Panc1 (cell line): ENCODE measurements around the gene WWOX. TPM values are rescaled to one million over a fixed set of nuclear protein-coding genes. Genes with fewer than 3 reads are reported as not detected.

Source experiments
- ATAC-seq: fragments of 200-7000 bp; cut with Tn5 transposase; 2 replicates; pipeline ENCODE4 v1.9.1; 2020; ENCODE audit warnings: mild to moderate bottlenecking, moderate library complexity
- BruUV-seq: library from RNA; stranded (reverse); fragments of 400-500 nt; replicated peaks from 2 replicates; lab custom pipeline; 2021; lab: Mats Ljungman, UMichigan
- CTCF ChIA-PET: fragments of 300-600 bp; sonication (Branson Sonifier 250); formaldehyde crosslinking; loops from one replicate; lab custom pipeline; 2022; ENCODE audit warnings: antibody characterized with exemption; lab: Charles Lee
- POLR2A ChIA-PET: fragments of 300-600 bp; sonication (Branson Sonifier 250); formaldehyde crosslinking; loops from one replicate; lab custom pipeline; 2022; ENCODE audit warnings: antibody characterized with exemption; lab: Charles Lee
- DNase-seq: peaks from one replicate; pipeline ENCODE4 v3.0.0-alpha.2; 2010; ENCODE audit warnings: low read depth, low spot score
- H3K27ac ChIP-seq: 2 replicates; pipeline ENCODE4 v1.5.1; 2011; ENCODE audit warnings: mild to moderate bottlenecking, low read length, inconsistent platforms
- H3K27me3 ChIP-seq: fragments of 200-500 bp; sonication (Bioruptor generic); 2 replicates; pipeline ENCODE4 v1.6.0; 2014; ENCODE audit warnings: low read length, inconsistent platforms; ENCODE audit not compliant: control insufficient read depth, insufficient read depth
- H3K36me3 ChIP-seq: fragments of 200-500 bp; sonication (Bioruptor generic); 2 replicates; pipeline ENCODE4 v1.5.1; 2014; ENCODE audit warnings: inconsistent platforms, mild to moderate bottlenecking, low read length, moderate library complexity; ENCODE audit not compliant: control insufficient read depth, insufficient read depth
- H3K4me1 ChIP-seq: 2 replicates; pipeline ENCODE4 v1.5.1; 2011; ENCODE audit warnings: inconsistent platforms, mild to moderate bottlenecking, low read length, moderate library complexity; ENCODE audit not compliant: control insufficient read depth, insufficient read depth
- H3K4me3 ChIP-seq, 2 experiments: 2 replicates each; pipeline ENCODE4 v1.5.1; 2011 to 2012; ENCODE audit warnings: low read depth in 2 of 2, low read length in 2 of 2, mild to moderate bottlenecking in 2 of 2, inconsistent platforms in 1 of 2, moderate library complexity in 1 of 2
- H3K9me3 ChIP-seq: fragments of 200-500 bp; sonication (Bioruptor generic); 2 replicates; pipeline ENCODE4 v1.5.1; 2014; ENCODE audit warnings: low read depth, mild to moderate bottlenecking, inconsistent platforms, low read length, moderate library complexity; ENCODE audit not compliant: control insufficient read depth, insufficient read depth
- POLR2AphosphoS5 ChIP-seq: IDR thresholded peaks from 2 replicates; pipeline ENCODE4 v1.6.1; 2012; ENCODE audit warnings: mild to moderate bottlenecking, low read depth, low read length, moderate library complexity
- SIN3A ChIP-seq: IDR thresholded peaks from 2 replicates; pipeline ENCODE4 v1.6.1; 2012; ENCODE audit warnings: low read depth, mild to moderate bottlenecking, low read length, moderate library complexity, borderline replicate concordance; ENCODE audit not compliant: insufficient read depth
- TCF7L2 ChIP-seq: IDR thresholded peaks from 2 replicates; pipeline ENCODE4 v1.6.1; 2011; ENCODE audit warnings: mild to moderate bottlenecking, low read depth, low read length, inconsistent platforms
- in situ Hi-C: cut with HindIII; loops from 2 replicates; pipeline ENCODE4 v1.10.0; 2016; ENCODE audit warnings: low sequenced_read_pairs, low pct_unique_long_range_greater_than_20kb
- intact Hi-C: fragments of 100-400 bp; cut with micrococcal nuclease; formaldehyde crosslinking; loops from one replicate; pipeline ENCODE4 v1.10.0; 2022; ENCODE audit not compliant: unreplicated experiment
- total RNA-seq: library from RNA; stranded (reverse); gene quantifications from one replicate; pipeline ENCODE4 v1.2.1, GENCODE V29; 2021; ENCODE audit not compliant: unreplicated experiment
- TF ChIP-seq, protein P1 (sequence below), 2 experiments: IDR thresholded peaks; 2 replicates each; pipeline ENCODE4 v1.6.1; 2011 to 2012; ENCODE audit warnings: low read depth in 2 of 2, control low read depth in 1 of 2, low read length in 1 of 2, mild to moderate bottlenecking in 1 of 2, moderate library complexity in 1 of 2; ENCODE audit not compliant: insufficient read depth in 1 of 2
- TF ChIP-seq, protein P2 (sequence below): fragments of 450-650 bp; IDR thresholded peaks from 2 replicates; pipeline ENCODE4 v1.5.1; 2017; ENCODE audit warnings: mild to moderate bottlenecking

WWOX gene
- total RNA-seq, 1 experiment from 2014 or later, result 12.5 TPM

DNA sequence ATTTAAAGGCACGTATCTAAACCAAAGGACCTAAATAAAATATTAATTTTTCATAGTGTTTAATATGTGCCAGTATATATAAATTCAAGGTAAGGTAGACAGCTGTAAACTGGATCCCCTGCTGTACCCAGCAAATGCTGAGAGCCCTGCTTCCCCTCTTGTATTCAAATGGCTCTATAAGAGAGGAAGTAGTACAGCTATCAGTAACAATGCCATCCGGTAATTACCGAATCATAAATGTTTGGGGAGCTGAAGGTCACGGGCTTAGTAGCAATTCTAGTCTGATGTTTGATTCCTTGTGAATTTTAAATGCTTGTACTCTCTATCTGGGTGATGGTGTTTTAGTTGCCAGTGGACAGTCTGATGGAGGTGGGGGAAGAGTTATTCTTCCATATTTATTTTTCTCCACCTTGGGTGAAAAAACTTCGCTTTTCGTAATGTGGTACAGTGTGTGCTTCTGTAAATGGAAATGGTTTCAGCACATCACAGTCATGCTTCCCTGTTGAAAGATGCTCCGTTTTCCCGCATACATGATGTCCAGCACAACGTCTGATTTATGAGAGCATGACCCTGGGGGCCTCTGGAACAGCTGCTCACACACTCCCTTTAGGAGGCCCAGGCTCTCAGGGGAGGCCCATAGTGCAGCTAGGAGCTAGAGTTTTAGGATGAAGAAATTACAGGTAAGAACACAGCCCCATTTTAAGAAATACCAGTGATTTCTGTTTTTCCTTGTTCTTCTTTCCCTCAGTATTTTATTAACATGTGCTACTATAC lies 423.9 kb downstream of the WWOX start:
- TF ChIP-seq, protein P1, sequence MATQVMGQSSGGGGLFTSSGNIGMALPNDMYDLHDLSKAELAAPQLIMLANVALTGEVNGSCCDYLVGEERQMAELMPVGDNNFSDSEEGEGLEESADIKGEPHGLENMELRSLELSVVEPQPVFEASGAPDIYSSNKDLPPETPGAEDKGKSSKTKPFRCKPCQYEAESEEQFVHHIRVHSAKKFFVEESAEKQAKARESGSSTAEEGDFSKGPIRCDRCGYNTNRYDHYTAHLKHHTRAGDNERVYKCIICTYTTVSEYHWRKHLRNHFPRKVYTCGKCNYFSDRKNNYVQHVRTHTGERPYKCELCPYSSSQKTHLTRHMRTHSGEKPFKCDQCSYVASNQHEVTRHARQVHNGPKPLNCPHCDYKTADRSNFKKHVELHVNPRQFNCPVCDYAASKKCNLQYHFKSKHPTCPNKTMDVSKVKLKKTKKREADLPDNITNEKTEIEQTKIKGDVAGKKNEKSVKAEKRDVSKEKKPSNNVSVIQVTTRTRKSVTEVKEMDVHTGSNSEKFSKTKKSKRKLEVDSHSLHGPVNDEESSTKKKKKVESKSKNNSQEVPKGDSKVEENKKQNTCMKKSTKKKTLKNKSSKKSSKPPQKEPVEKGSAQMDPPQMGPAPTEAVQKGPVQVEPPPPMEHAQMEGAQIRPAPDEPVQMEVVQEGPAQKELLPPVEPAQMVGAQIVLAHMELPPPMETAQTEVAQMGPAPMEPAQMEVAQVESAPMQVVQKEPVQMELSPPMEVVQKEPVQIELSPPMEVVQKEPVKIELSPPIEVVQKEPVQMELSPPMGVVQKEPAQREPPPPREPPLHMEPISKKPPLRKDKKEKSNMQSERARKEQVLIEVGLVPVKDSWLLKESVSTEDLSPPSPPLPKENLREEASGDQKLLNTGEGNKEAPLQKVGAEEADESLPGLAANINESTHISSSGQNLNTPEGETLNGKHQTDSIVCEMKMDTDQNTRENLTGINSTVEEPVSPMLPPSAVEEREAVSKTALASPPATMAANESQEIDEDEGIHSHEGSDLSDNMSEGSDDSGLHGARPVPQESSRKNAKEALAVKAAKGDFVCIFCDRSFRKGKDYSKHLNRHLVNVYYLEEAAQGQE (IDR thresholded peaks at IDR 0.05; ENCODE audit: insufficient read depth in 1 of 2, low read depth in 2 of 2, low read length in 1 of 2), result no peak
- TF ChIP-seq POLR2AphosphoS5 (no peak), TCF7L2 (no peak), SIN3A (no peak)
- TF ChIP-seq, protein P2, sequence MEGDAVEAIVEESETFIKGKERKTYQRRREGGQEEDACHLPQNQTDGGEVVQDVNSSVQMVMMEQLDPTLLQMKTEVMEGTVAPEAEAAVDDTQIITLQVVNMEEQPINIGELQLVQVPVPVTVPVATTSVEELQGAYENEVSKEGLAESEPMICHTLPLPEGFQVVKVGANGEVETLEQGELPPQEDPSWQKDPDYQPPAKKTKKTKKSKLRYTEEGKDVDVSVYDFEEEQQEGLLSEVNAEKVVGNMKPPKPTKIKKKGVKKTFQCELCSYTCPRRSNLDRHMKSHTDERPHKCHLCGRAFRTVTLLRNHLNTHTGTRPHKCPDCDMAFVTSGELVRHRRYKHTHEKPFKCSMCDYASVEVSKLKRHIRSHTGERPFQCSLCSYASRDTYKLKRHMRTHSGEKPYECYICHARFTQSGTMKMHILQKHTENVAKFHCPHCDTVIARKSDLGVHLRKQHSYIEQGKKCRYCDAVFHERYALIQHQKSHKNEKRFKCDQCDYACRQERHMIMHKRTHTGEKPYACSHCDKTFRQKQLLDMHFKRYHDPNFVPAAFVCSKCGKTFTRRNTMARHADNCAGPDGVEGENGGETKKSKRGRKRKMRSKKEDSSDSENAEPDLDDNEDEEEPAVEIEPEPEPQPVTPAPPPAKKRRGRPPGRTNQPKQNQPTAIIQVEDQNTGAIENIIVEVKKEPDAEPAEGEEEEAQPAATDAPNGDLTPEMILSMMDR, result no peak
- no peak for ATAC-seq
- ChIA-PET POLR2A (interaction anchor here (0.7 kb wide), 1 partner anchor 26 kb away, joined by 3 read pairs; no protein-coding TSS in a partner anchor), CTCF (no interaction called here)
- H3K4me3 ChIP-seq, result no peak overlapping the region
- intact Hi-C loops (no loop called here), in situ Hi-C loops (no loop called here)
- no peaks in the 10 kb centered on the region for H3K9me3 ChIP-seq
- no peaks in the 10 kb centered on the region for H3K36me3 ChIP-seq
- BruUV-seq, result no TSS peak
- no peak overlapping the region for H3K27ac ChIP-seq
- H3K27me3 ChIP-seq, result no peaks in the 10 kb centered on the region
- H3K4me1 ChIP-seq, result no peaks in the 10 kb centered on the region
- DNase-seq, result no peak

DNA sequence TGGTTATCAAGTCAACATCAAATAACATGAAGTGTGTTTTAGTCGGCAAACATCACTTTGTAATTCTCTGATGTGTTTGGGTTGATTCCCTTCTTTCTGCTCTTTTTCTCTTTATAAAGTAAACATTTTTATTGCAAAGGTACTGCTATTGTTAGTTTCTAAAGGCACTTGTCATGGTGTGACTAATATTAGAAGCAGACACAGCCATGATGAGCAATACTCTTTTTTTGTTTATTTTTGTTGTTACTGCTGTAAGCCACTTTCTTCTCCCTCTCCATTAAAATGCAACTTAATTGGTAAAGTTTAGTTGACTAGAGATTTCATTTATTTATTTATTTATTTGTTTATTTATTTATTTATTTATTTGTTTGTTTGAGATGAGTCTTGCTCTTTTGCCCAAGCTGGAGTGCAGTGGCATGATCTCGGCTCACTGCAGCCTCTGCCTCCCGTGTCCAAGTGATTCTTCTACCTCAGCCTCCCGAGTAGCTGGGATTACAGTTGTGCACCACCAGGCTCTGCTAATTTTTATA lies 424.7 kb downstream of the WWOX start:
- no peaks in the 10 kb centered on the region for H3K27me3 ChIP-seq
- ChIA-PET CTCF (no interaction called here), POLR2A (interaction anchor here (0.7 kb wide), 1 partner anchor 25 kb away, joined by 3 read pairs; no protein-coding TSS in a partner anchor)
- no peaks in the 10 kb centered on the region for H3K36me3 ChIP-seq
- H3K4me3 ChIP-seq, result no peak overlapping the region
- in situ Hi-C loops (no loop called here), intact Hi-C loops (no loop called here)
- DNase-seq, result no peak
- no TSS peak for BruUV-seq
- no peak for TF ChIP-seq POLR2AphosphoS5
- no peak for TF ChIP-seq SIN3A
- no peak overlapping the region for H3K27ac ChIP-seq
- H3K9me3 ChIP-seq, result no peaks in the 10 kb centered on the region
- no peak for ATAC-seq
- no peaks in the 10 kb centered on the region for H3K4me1 ChIP-seq

DNA sequence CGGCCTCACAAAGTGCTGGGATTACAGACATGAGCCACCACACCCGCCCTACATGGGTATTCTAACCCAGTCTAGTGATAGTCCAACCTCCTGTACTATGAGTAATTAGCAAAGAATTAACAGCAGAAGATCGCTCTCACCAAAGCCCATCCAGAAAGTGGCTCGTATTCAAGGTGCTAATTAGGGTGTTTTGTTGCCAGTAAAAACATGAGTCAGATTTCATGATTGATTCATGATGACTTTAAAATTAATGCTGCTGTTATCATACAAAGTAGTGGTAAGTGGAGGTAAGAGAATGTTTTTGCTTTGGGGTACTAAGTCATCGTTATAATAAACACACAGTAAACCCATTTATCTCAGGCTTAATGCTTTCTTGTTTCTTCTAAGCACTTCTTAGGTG lies 428.8 kb downstream of the WWOX start:
- ChIA-PET CTCF (no interaction called here), POLR2A (interaction anchor here (0.7 kb wide), 1 partner anchor 233 kb away, joined by 5 read pairs; no protein-coding TSS in a partner anchor)
- Histone ChIP-seq H3K9me3 (no peaks in the 10 kb centered on the region), H3K4me3 (no peak overlapping the region), H3K27me3 (no peaks in the 10 kb centered on the region), H3K36me3 (no peaks in the 10 kb centered on the region), H3K27ac (no peak overlapping the region), H3K4me1 (no peaks in the 10 kb centered on the region)
- TF ChIP-seq TCF7L2 (no peak), SIN3A (no peak), POLR2AphosphoS5 (no peak)
- TF ChIP-seq, protein P1 (IDR thresholded peaks at IDR 0.05; ENCODE audit: insufficient read depth in 1 of 2, low read depth in 2 of 2, low read length in 1 of 2), result no peak
- TF ChIP-seq, protein P2, result no peak
- in situ Hi-C loops (no loop called here), intact Hi-C loops (no loop called here)
- ATAC-seq, result no peak
- BruUV-seq, result no TSS peak
- no peak for DNase-seq
